GM23338 (cell line): ENCODE measurements around the gene VANGL1. TPM values are rescaled to one million over a fixed set of nuclear protein-coding genes. Genes with fewer than 3 reads are reported as not detected.

Source experiments
- ATAC-seq: fragments of 200-7000 bp; cut with Tn5 transposase; 3 replicates; pipeline ENCODE4 v1.9.1; 2020
- DNase-seq: peaks from one replicate; pipeline ENCODE4 v3.0.0-alpha.2; 2015; ENCODE audit warnings: low spot score
- H2AFZ ChIP-seq: fragments of 200-600 bp; sonication (generic); 2 replicates; pipeline ENCODE4 v1.8.0; 2016; ENCODE audit warnings: antibody characterized with exemption, mild to moderate bottlenecking, moderate library complexity
- H3F3A ChIP-seq: fragments of 200-600 bp; sonication (generic); replicated peaks from 2 replicates; pipeline ENCODE4 v1.8.0; 2017; ENCODE audit warnings: antibody characterized with exemption, mixed run types, low read depth
- H3K27ac ChIP-seq: fragments of 200-600 bp; sonication (generic); 2 replicates; pipeline ENCODE4 v1.6.1; 2016; ENCODE audit warnings: low read depth
- H3K27me3 ChIP-seq: fragments of 200-600 bp; sonication (generic); 2 replicates; pipeline ENCODE4 v1.8.0; 2016; ENCODE audit warnings: mild to moderate bottlenecking, mixed run types, moderate library complexity; ENCODE audit not compliant: insufficient read depth
- H3K36me3 ChIP-seq: fragments of 200-600 bp; sonication (generic); 2 replicates; pipeline ENCODE4 v1.8.0; 2016; ENCODE audit warnings: mild to moderate bottlenecking; ENCODE audit not compliant: insufficient read depth
- H3K4me1 ChIP-seq: fragments of 200-600 bp; sonication (generic); 2 replicates; pipeline ENCODE4 v1.8.0; 2016; ENCODE audit warnings: mild to moderate bottlenecking, moderate library complexity; ENCODE audit not compliant: insufficient read depth
- H3K4me2 ChIP-seq: fragments of 200-600 bp; sonication (generic); 2 replicates; pipeline ENCODE4 v1.7.1; 2017; ENCODE audit warnings: mixed run types
- H3K4me3 ChIP-seq: fragments of 200-600 bp; sonication (generic); 2 replicates; pipeline ENCODE4 v1.6.1; 2016; ENCODE audit warnings: mixed run types
- H3K79me2 ChIP-seq: fragments of 200-600 bp; sonication (generic); replicated peaks from 2 replicates; pipeline ENCODE4 v1.8.0; 2017; ENCODE audit warnings: mild to moderate bottlenecking; ENCODE audit not compliant: insufficient read depth
- H3K9me2 ChIP-seq: fragments of 200-600 bp; sonication (generic); 2 replicates; pipeline ENCODE4 v1.8.0; 2017; ENCODE audit not compliant: insufficient read depth
- H4K20me1 ChIP-seq: fragments of 200-600 bp; sonication (generic); replicated peaks from 2 replicates; pipeline ENCODE4 v1.8.0; 2017; ENCODE audit warnings: mild to moderate bottlenecking; ENCODE audit not compliant: insufficient read depth
- H3K27ac Mint-ChIP-seq: 2 replicates; pipeline ENCODE4 v1.8.0; 2020; ENCODE audit warnings: inconsistent platforms, mild to moderate bottlenecking, moderate library complexity, mixed read lengths
- H3K27me3 Mint-ChIP-seq: 3 replicates; pipeline ENCODE4 v1.8.0; 2022; ENCODE audit warnings: low read depth, mild to moderate bottlenecking, moderate library complexity, mixed read lengths, inconsistent platforms; ENCODE audit not compliant: insufficient read depth, poor library complexity
- H3K36me3 Mint-ChIP-seq: 3 replicates; pipeline ENCODE4 v1.8.0; 2021; ENCODE audit warnings: low read depth, mild to moderate bottlenecking, inconsistent platforms, moderate library complexity, mixed read lengths
- H3K4me1 Mint-ChIP-seq: 3 replicates; pipeline ENCODE4 v1.8.0; 2020; ENCODE audit warnings: mild to moderate bottlenecking, inconsistent platforms, mixed read lengths
- H3K4me3 Mint-ChIP-seq: 3 replicates; pipeline ENCODE4 v1.8.0; 2021; ENCODE audit warnings: moderate library complexity, mild to moderate bottlenecking, inconsistent platforms, mixed read lengths
- H3K9me3 Mint-ChIP-seq: 3 replicates; pipeline ENCODE4 v1.8.0; 2020; ENCODE audit warnings: moderate library complexity, mild to moderate bottlenecking, inconsistent platforms, mixed read lengths
- ETS1 ChIP-seq: IDR thresholded peaks from 2 replicates; pipeline ENCODE4 v1.6.1; 2016; ENCODE audit warnings: antibody characterized with exemption
- EZH2 ChIP-seq: fragments of 200-600 bp; sonication (generic); IDR thresholded peaks from one replicate; pipeline ENCODE4 v1.8.0; 2017; ENCODE audit warnings: antibody characterized with exemption, mild to moderate bottlenecking, low read depth; ENCODE audit not compliant: unreplicated experiment
- EZH2phosphoT487 ChIP-seq: fragments of 200-600 bp; sonication (generic); IDR thresholded peaks from one replicate; pipeline ENCODE4 v1.8.1; 2018; ENCODE audit warnings: antibody characterized with exemption; ENCODE audit not compliant: unreplicated experiment
- REST ChIP-seq: IDR thresholded peaks from one replicate; pipeline ENCODE4 v1.6.1; 2018; ENCODE audit warnings: antibody characterized with exemption; ENCODE audit not compliant: unreplicated experiment
- ZNF331 ChIP-seq: fragments of 250-450 bp; sonication (Bioruptor Pico); IDR thresholded peaks from 2 replicates; pipeline ENCODE4 v1.5.0; 2020; ENCODE audit warnings: low read depth, mild to moderate bottlenecking, moderate library complexity
- polyA plus RNA-seq: library from polyadenylated mRNA; unstranded; fragments of >200 nt; fragmentation: Nextera tagmentation; extraction: Ambion mirVana; gene quantifications from 2 replicates; pipeline ENCODE4 v1.2.1, GENCODE V29; 2016
- total RNA-seq: library from RNA; depleted of rRNA; stranded (reverse); fragments of >200 nt; shearing (Covaris generic); gene quantifications from 2 replicates; pipeline ENCODE4 v1.2.3, GENCODE V29; 2014

VANGL1 gene
- total and polyA plus RNA-seq, 2 experiments from 2014 or later, result 4.4 to 14.4 TPM

GRCh38 chr1:115727706-115728249 lies 86.0 kb downstream of the VANGL1 start:
- Mint-ChIP-seq H3K27me3 (no peaks in the 10 kb centered on the region), H3K27ac (no peak overlapping the region), H3K4me3 (no peak overlapping the region), H3K9me3 (no peaks in the 10 kb centered on the region; the same call in 2 of the 3 replicates), H3K4me1 (peaks cover 6% of the 10 kb centered on the region), H3K36me3 (no peaks in the 10 kb centered on the region)
- peak; percentile 64 for ATAC-seq
- no peaks in the 10 kb centered on the region for H3F3A ChIP-seq
- no peaks in the 10 kb centered on the region for H3K27me3 ChIP-seq
- TF ChIP-seq EZH2phosphoT487 (no peak), ZNF331 (CRISPR knock-in tag) (no peak)
- peak overlapping the region; percentile 91 for H2AFZ ChIP-seq
- DNase-seq, result no peak
- no peaks in the 10 kb centered on the region for H3K36me3 ChIP-seq
- H3K4me2 ChIP-seq, result no peak overlapping the region
- no peaks in the 10 kb centered on the region for H3K79me2 ChIP-seq
- no peaks in the 10 kb centered on the region for H3K4me1 ChIP-seq
- no peaks in the 10 kb centered on the region for H4K20me1 ChIP-seq
- H3K27ac ChIP-seq, result no peak overlapping the region
- no peak overlapping the region for H3K4me3 ChIP-seq
- 0 out of 2 replicates have a peak, but pooled peaks cover 4% of the 10 kb centered on the region for H3K9me2 ChIP-seq

- no peaks in the 10 kb centered on the region for H3K36me3 ChIP-seq
- no peaks in the 10 kb centered on the region for H3K4me1 ChIP-seq
- no peak overlapping the region for H2AFZ ChIP-seq
- 0 out of 2 replicates have a peak, but pooled peaks cover 4% of the 10 kb centered on the region for H3K9me2 ChIP-seq
- Mint-ChIP-seq H3K27ac (no peak overlapping the region), H3K4me1 (peaks cover 6% of the 10 kb centered on the region), H3K4me3 (no peak overlapping the region; the same call in 2 of the 3 replicates), H3K36me3 (no peaks in the 10 kb centered on the region), H3K27me3 (no peaks in the 10 kb centered on the region), H3K9me3 (no peaks in the 10 kb centered on the region; the same call in 2 of the 3 replicates)
- no peak for DNase-seq
- H4K20me1 ChIP-seq, result no peaks in the 10 kb centered on the region
- no peaks in the 10 kb centered on the region for H3K79me2 ChIP-seq
- no peaks in the 10 kb centered on the region for H3F3A ChIP-seq
- no peak for ATAC-seq
- H3K27me3 ChIP-seq, result no peaks in the 10 kb centered on the region
- TF ChIP-seq ZNF331 (CRISPR knock-in tag), result no peak
- no peak overlapping the region for H3K4me3 ChIP-seq
- H3K27ac ChIP-seq, result no peak overlapping the region
- no peak overlapping the region for H3K4me2 ChIP-seq
Observed at GRCh38 chr1:115728341-115728740, 86.6 kb downstream of the VANGL1 start.

GRCh38 chr1:115729756-115730155 lies 88.0 kb downstream of the VANGL1 start:
- TF ChIP-seq EZH2 (no peak), ETS1 (no peak), REST (no peak)
- no peaks in the 10 kb centered on the region for H3K36me3 Mint-ChIP-seq
- no peaks in the 10 kb centered on the region for H3K4me1 ChIP-seq
- H3K4me1 Mint-ChIP-seq, result peaks cover 6% of the 10 kb centered on the region
- no peak overlapping the region for H3K4me2 ChIP-seq
- 0 out of 2 replicates have a peak overlapping the region, but pooled peaks have one; percentile 6 for H2AFZ ChIP-seq
- no peaks in the 10 kb centered on the region for H3K79me2 ChIP-seq
- no peaks in the 10 kb centered on the region for H3K27me3 Mint-ChIP-seq
- no peaks in the 10 kb centered on the region for H4K20me1 ChIP-seq
- H3K4me3 ChIP-seq, result no peak overlapping the region
- no peaks in the 10 kb centered on the region for H3F3A ChIP-seq
- H3K27ac ChIP-seq, result no peak overlapping the region
- H3K9me3 Mint-ChIP-seq, result no peaks in the 10 kb centered on the region; the same call in 2 of the 3 replicates
- H3K27me3 ChIP-seq, result no peaks in the 10 kb centered on the region
- no peak for DNase-seq
- no peak for ATAC-seq
- H3K9me2 ChIP-seq, result 0 out of 2 replicates have a peak, but pooled peaks cover 4% of the 10 kb centered on the region
- H3K4me3 Mint-ChIP-seq, result no peak overlapping the region
- no peak overlapping the region for H3K27ac Mint-ChIP-seq
- no peaks in the 10 kb centered on the region for H3K36me3 ChIP-seq
